Panc1 (cell line): ENCODE data around the gene HAO1. TPM values are rescaled to one million over a fixed set of nuclear protein-coding genes. Genes with fewer than 3 reads are reported as not detected.
A peak's percentile ranks its signal among the peaks of the same experiment; 100 is the strongest.

Experiments
- ATAC-seq: fragments of 200-7000 bp; cut with Tn5 transposase; 2 replicates; pipeline ENCODE4 v1.9.1; 2020; ENCODE audit warnings: mild to moderate bottlenecking, moderate library complexity
- Bru-seq: library from RNA; stranded (reverse); fragments of 400-500 nt; gene quantifications from one replicate; lab custom pipeline; 2021; lab: Mats Ljungman, UMichigan
- BruChase-seq, 2 experiments: library from RNA; stranded (reverse); fragments of 400-500 nt; gene quantifications; one replicate each; lab custom pipeline; 2021; lab: Mats Ljungman, UMichigan
- BruUV-seq: library from RNA; stranded (reverse); fragments of 400-500 nt; replicated peaks from 2 replicates; lab custom pipeline; 2021; lab: Mats Ljungman, UMichigan
- CTCF ChIA-PET: fragments of 300-600 bp; sonication (Branson Sonifier 250); formaldehyde crosslinking; loops from one replicate; lab custom pipeline; 2022; ENCODE audit warnings: antibody characterized with exemption; lab: Charles Lee
- POLR2A ChIA-PET: fragments of 300-600 bp; sonication (Branson Sonifier 250); formaldehyde crosslinking; loops from one replicate; lab custom pipeline; 2022; ENCODE audit warnings: antibody characterized with exemption; lab: Charles Lee
- DNase-seq: peaks from one replicate; pipeline ENCODE4 v3.0.0-alpha.2; 2010; ENCODE audit warnings: low read depth, low spot score
- H3K27ac ChIP-seq: 2 replicates; pipeline ENCODE4 v1.5.1; 2011; ENCODE audit warnings: mild to moderate bottlenecking, low read length, inconsistent platforms
- H3K27me3 ChIP-seq: fragments of 200-500 bp; sonication (Bioruptor generic); 2 replicates; pipeline ENCODE4 v1.6.0; 2014; ENCODE audit warnings: low read length, inconsistent platforms; ENCODE audit not compliant: control insufficient read depth, insufficient read depth
- H3K36me3 ChIP-seq: fragments of 200-500 bp; sonication (Bioruptor generic); 2 replicates; pipeline ENCODE4 v1.5.1; 2014; ENCODE audit warnings: inconsistent platforms, mild to moderate bottlenecking, low read length, moderate library complexity; ENCODE audit not compliant: control insufficient read depth, insufficient read depth
- H3K4me1 ChIP-seq: 2 replicates; pipeline ENCODE4 v1.5.1; 2011; ENCODE audit warnings: inconsistent platforms, mild to moderate bottlenecking, low read length, moderate library complexity; ENCODE audit not compliant: control insufficient read depth, insufficient read depth
- H3K4me3 ChIP-seq, 2 experiments: 2 replicates each; pipeline ENCODE4 v1.5.1; 2011 to 2012; ENCODE audit warnings: low read depth in 2 of 2, low read length in 2 of 2, mild to moderate bottlenecking in 2 of 2, inconsistent platforms in 1 of 2, moderate library complexity in 1 of 2
- H3K9me3 ChIP-seq: fragments of 200-500 bp; sonication (Bioruptor generic); 2 replicates; pipeline ENCODE4 v1.5.1; 2014; ENCODE audit warnings: low read depth, mild to moderate bottlenecking, inconsistent platforms, low read length, moderate library complexity; ENCODE audit not compliant: control insufficient read depth, insufficient read depth
- POLR2AphosphoS5 ChIP-seq: IDR thresholded peaks from 2 replicates; pipeline ENCODE4 v1.6.1; 2012; ENCODE audit warnings: mild to moderate bottlenecking, low read depth, low read length, moderate library complexity
- SIN3A ChIP-seq: IDR thresholded peaks from 2 replicates; pipeline ENCODE4 v1.6.1; 2012; ENCODE audit warnings: low read depth, mild to moderate bottlenecking, low read length, moderate library complexity, borderline replicate concordance; ENCODE audit not compliant: insufficient read depth
- TCF7L2 ChIP-seq: IDR thresholded peaks from 2 replicates; pipeline ENCODE4 v1.6.1; 2011; ENCODE audit warnings: mild to moderate bottlenecking, low read depth, low read length, inconsistent platforms
- in situ Hi-C: cut with HindIII; loops from 2 replicates; pipeline ENCODE4 v1.10.0; 2016; ENCODE audit warnings: low sequenced_read_pairs, low pct_unique_long_range_greater_than_20kb
- intact Hi-C: fragments of 100-400 bp; cut with micrococcal nuclease; formaldehyde crosslinking; loops from one replicate; pipeline ENCODE4 v1.10.0; 2022; ENCODE audit not compliant: unreplicated experiment
- long read RNA-seq: library from polyadenylated mRNA; unstranded; transcript quantifications from one replicate; pipeline ENCODE4 v2.0.0, GENCODE V29; 2021; ENCODE audit not compliant: unreplicated experiment
- polyA plus RNA-seq: library from polyadenylated mRNA; unstranded; fragments of >200 nt; gene quantifications from one replicate; pipeline ENCODE4 v1.2.1, GENCODE V29; 2012; ENCODE audit warnings: missing spikeins; ENCODE audit not compliant: insufficient read length
- total RNA-seq: library from RNA; stranded (reverse); gene quantifications from one replicate; pipeline ENCODE4 v1.2.1, GENCODE V29; 2021; ENCODE audit not compliant: unreplicated experiment
- TF ChIP-seq, protein P1 (sequence below): fragments of 450-650 bp; IDR thresholded peaks from 2 replicates; pipeline ENCODE4 v1.5.1; 2017; ENCODE audit warnings: mild to moderate bottlenecking
- TF ChIP-seq, protein P2 (sequence below), 2 experiments: IDR thresholded peaks; 2 replicates each; pipeline ENCODE4 v1.6.1; 2011 to 2012; ENCODE audit warnings: low read depth in 2 of 2, control low read depth in 1 of 2, low read length in 1 of 2, mild to moderate bottlenecking in 1 of 2, moderate library complexity in 1 of 2; ENCODE audit not compliant: insufficient read depth in 1 of 2

The HAO1 gene
- total RNA-seq (0.13 TPM), Bru-seq, nascent RNA (percentile 2 among the genes with signal in this experiment), BruChase-seq, experiment 1, labeled RNA remaining after a 2-hour chase (not detected), BruChase-seq, experiment 2, labeled RNA remaining after a 6-hour chase (percentile 2 among the genes with signal in this experiment)
- not detected for polyA plus RNA-seq
- long read RNA-seq = 0 reads

DNA sequence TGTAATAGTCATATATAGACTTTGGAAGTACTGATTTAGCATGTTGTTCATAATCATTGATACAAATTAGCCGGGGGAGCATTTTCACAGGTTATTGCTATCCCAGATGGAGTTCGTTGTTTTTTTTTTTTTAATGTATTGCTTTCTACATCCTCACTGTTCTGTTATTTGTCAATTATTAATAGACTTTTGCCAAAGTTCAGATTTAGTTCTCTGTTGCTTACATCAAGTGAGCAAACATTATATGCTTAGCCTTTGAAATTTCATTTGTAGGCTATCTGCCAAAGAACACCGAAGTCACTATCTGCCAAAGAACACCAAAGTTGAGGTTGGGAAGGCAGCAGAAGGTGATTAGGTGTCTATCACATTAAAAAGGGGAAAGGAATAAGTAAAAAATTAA lies at the start of gene HAO1:
TSS of gene HAO1 (minus strand) at position 118 of the 400 bp plus-strand sequence. CDS start at position 82, 36 bp downstream.
- ChIA-PET CTCF (no interaction called here), POLR2A (no interaction called here)
- BruUV-seq = no TSS peak
- no peaks in the 10 kb centered on the region for H3K4me1 ChIP-seq
- ATAC-seq (no peak), DNase-seq (no peak)
- no peaks in the 10 kb centered on the region for H3K9me3 ChIP-seq
- H3K27ac ChIP-seq = no peak within 1 kb of the TSS
- intact Hi-C loops = no loop called here
- H3K27me3 ChIP-seq = no peaks in the 10 kb centered on the region
- in situ Hi-C loops = no loop called here
- H3K36me3 ChIP-seq = no peaks in the 10 kb centered on the region
- no peak for TF ChIP-seq TCF7L2
- TF ChIP-seq, protein P1, sequence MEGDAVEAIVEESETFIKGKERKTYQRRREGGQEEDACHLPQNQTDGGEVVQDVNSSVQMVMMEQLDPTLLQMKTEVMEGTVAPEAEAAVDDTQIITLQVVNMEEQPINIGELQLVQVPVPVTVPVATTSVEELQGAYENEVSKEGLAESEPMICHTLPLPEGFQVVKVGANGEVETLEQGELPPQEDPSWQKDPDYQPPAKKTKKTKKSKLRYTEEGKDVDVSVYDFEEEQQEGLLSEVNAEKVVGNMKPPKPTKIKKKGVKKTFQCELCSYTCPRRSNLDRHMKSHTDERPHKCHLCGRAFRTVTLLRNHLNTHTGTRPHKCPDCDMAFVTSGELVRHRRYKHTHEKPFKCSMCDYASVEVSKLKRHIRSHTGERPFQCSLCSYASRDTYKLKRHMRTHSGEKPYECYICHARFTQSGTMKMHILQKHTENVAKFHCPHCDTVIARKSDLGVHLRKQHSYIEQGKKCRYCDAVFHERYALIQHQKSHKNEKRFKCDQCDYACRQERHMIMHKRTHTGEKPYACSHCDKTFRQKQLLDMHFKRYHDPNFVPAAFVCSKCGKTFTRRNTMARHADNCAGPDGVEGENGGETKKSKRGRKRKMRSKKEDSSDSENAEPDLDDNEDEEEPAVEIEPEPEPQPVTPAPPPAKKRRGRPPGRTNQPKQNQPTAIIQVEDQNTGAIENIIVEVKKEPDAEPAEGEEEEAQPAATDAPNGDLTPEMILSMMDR = no peak
- TF ChIP-seq SIN3A = no peak
- no peak for TF ChIP-seq POLR2AphosphoS5
- TF ChIP-seq, protein P2, sequence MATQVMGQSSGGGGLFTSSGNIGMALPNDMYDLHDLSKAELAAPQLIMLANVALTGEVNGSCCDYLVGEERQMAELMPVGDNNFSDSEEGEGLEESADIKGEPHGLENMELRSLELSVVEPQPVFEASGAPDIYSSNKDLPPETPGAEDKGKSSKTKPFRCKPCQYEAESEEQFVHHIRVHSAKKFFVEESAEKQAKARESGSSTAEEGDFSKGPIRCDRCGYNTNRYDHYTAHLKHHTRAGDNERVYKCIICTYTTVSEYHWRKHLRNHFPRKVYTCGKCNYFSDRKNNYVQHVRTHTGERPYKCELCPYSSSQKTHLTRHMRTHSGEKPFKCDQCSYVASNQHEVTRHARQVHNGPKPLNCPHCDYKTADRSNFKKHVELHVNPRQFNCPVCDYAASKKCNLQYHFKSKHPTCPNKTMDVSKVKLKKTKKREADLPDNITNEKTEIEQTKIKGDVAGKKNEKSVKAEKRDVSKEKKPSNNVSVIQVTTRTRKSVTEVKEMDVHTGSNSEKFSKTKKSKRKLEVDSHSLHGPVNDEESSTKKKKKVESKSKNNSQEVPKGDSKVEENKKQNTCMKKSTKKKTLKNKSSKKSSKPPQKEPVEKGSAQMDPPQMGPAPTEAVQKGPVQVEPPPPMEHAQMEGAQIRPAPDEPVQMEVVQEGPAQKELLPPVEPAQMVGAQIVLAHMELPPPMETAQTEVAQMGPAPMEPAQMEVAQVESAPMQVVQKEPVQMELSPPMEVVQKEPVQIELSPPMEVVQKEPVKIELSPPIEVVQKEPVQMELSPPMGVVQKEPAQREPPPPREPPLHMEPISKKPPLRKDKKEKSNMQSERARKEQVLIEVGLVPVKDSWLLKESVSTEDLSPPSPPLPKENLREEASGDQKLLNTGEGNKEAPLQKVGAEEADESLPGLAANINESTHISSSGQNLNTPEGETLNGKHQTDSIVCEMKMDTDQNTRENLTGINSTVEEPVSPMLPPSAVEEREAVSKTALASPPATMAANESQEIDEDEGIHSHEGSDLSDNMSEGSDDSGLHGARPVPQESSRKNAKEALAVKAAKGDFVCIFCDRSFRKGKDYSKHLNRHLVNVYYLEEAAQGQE (IDR thresholded peaks at IDR 0.05; ENCODE audit: insufficient read depth in 1 of 2, low read depth in 2 of 2, low read length in 1 of 2) = no peak
- H3K4me3 ChIP-seq = no peak within 1 kb of the TSS

DNA sequence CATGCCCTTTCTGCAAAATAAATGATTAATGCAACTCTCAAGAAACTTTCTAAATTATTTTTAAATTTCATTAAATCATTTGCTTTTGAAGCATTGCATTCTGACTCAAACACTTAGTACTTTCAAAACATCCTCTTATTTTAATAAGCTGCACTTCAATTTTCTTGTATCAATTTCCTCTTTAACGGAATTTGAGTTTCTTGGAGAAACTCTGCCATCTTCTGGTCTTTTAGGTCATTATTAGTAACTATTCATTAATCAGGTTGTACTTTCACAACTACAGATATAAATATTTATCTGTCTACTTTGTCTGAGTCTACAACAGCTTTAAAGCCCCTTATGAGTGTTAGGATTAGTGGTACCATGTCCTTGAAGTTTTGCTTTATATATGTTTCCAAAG lies 49.1 kb upstream of the HAO1 start:
- H3K9me3 ChIP-seq = no peaks in the 10 kb centered on the region; the same call in 1 of the 2 replicates
- POLR2A ChIA-PET = no interaction called here

More for the DNA sequence above, 49.1 kb upstream of the HAO1 start:
- Histone ChIP-seq H3K27ac (no peak overlapping the region), H3K27me3 (no peaks in the 10 kb centered on the region), H3K36me3 (no peaks in the 10 kb centered on the region), H3K4me1 (no peaks in the 10 kb centered on the region), H3K4me3 (no peak overlapping the region)
- intact Hi-C loops = no loop called here
- in situ Hi-C loops = no loop called here
- no peak for TF ChIP-seq POLR2AphosphoS5
- no peak for TF ChIP-seq SIN3A
- TF ChIP-seq, protein P1 = peak; percentile 5; the same call in 1 of the 2 replicates
- TF ChIP-seq, protein P2 (IDR thresholded peaks at IDR 0.05; ENCODE audit: insufficient read depth in 1 of 2, low read depth in 2 of 2, low read length in 1 of 2) = no peak
- TF ChIP-seq TCF7L2 = no peak
- CTCF ChIA-PET = interaction anchor here (0.7 kb wide), 1 partner anchor 767 kb away, joined by 4 read pairs; no protein-coding TSS in a partner anchor
- ATAC-seq = no peak
- no peak for DNase-seq
- no TSS peak for BruUV-seq
